Nephron progenitor cell (in vitro differentiated cells): ENCODE results near the gene CD2.

Experiments used
- DNase-seq: peaks from one replicate; pipeline ENCODE4 v3.0.0; 2021
- H3K27ac Mint-ChIP-seq: 2 replicates; pipeline ENCODE4 v1.8.0; 2021; ENCODE audit warnings: mild to moderate bottlenecking, moderate library complexity, mixed read lengths
- H3K27me3 Mint-ChIP-seq: 2 replicates; pipeline ENCODE4 v1.8.0; 2021; ENCODE audit warnings: mild to moderate bottlenecking, low read depth, mixed read lengths; ENCODE audit not compliant: poor library complexity
- H3K36me3 Mint-ChIP-seq: 2 replicates; pipeline ENCODE4 v1.8.0; 2021; ENCODE audit warnings: low read depth, mixed read lengths
- H3K4me1 Mint-ChIP-seq: 2 replicates; pipeline ENCODE4 v1.8.0; 2021; ENCODE audit warnings: mixed read lengths
- H3K4me3 Mint-ChIP-seq: 2 replicates; pipeline ENCODE4 v1.8.0; 2021; ENCODE audit warnings: mild to moderate bottlenecking, moderate library complexity, mixed read lengths
- H3K9me3 Mint-ChIP-seq: 2 replicates; pipeline ENCODE4 v1.8.0; 2021; ENCODE audit warnings: mild to moderate bottlenecking, moderate library complexity, mixed read lengths
- TF ChIP-seq, protein P1 (sequence below): fragments of 200-600 bp; sonication (generic); IDR thresholded peaks from 2 replicates; pipeline ENCODE4 v1.5.0; 2021; ENCODE audit warnings: antibody characterized with exemption

The CD2 gene

DNA sequence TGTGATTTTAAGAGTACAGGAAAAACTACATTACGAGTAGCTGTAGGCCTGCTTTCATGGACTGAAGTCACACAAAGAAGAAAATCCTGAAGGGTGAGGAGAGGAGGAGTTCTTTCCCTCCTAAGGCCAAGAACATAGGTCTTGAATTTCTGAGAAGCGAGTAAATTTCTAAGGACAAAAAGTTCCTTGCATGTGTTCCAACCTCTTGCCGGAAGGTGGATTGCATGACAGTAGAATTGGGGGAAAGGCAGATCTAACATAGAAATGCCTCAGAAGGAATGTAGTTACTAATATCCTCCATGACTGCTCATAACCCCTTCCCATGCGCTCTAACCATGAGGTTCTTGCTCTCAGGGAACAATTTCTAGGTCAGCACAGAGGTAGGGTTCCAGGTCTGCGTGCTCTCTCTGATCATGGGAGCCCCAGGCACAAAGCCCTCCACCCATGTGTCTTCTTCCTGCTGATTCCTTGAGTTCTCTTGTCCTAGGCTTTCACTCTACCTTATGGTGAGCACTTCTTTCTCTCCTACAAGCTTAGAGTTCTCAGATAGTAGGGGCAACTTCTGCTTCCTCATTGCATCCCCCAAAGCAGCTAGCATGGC, 13.7 kb downstream of the CD2 start:
- Mint-ChIP-seq H3K4me1 (peaks cover 27% of the 10 kb centered on the region), H3K9me3 (peaks cover 3% of the 10 kb centered on the region), H3K4me3 (no peak overlapping the region), H3K27ac (no peak overlapping the region), H3K36me3 (no peaks in the 10 kb centered on the region), H3K27me3 (peaks cover 10% of the 10 kb centered on the region)
- no peak for DNase-seq
- TF ChIP-seq, protein P1, sequence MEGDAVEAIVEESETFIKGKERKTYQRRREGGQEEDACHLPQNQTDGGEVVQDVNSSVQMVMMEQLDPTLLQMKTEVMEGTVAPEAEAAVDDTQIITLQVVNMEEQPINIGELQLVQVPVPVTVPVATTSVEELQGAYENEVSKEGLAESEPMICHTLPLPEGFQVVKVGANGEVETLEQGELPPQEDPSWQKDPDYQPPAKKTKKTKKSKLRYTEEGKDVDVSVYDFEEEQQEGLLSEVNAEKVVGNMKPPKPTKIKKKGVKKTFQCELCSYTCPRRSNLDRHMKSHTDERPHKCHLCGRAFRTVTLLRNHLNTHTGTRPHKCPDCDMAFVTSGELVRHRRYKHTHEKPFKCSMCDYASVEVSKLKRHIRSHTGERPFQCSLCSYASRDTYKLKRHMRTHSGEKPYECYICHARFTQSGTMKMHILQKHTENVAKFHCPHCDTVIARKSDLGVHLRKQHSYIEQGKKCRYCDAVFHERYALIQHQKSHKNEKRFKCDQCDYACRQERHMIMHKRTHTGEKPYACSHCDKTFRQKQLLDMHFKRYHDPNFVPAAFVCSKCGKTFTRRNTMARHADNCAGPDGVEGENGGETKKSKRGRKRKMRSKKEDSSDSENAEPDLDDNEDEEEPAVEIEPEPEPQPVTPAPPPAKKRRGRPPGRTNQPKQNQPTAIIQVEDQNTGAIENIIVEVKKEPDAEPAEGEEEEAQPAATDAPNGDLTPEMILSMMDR: no peak

DNA sequence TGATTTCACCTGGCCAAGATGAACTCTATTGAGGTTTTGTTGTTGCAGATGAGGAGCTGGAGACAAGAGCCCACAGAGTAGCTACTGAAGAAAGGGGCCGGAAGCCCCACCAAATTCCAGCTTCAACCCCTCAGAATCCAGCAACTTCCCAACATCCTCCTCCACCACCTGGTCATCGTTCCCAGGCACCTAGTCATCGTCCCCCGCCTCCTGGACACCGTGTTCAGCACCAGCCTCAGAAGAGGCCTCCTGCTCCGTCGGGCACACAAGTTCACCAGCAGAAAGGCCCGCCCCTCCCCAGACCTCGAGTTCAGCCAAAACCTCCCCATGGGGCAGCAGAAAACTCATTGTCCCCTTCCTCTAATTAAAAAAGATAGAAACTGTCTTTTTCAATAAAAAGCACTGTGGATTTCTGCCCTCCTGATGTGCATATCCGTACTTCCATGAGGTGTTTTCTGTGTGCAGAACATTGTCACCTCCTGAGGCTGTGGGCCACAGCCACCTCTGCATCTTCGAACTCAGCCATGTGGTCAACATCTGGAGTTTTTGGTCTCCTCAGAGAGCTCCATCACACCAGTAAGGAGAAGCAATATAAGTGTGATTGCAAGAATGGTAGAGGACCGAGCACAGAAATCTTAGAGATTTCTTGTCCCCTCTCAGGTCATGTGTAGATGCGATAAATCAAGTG, 14.3 kb downstream of the CD2 start:
- peaks cover 10% of the 10 kb centered on the region for H3K9me3 Mint-ChIP-seq
- DNase-seq: no peak
- H3K36me3 Mint-ChIP-seq: no peaks in the 10 kb centered on the region
- H3K27ac Mint-ChIP-seq: no peak overlapping the region
- peaks cover 7% of the 10 kb centered on the region for H3K27me3 Mint-ChIP-seq
- TF ChIP-seq, protein P1: no peak
- no peak overlapping the region for H3K4me3 Mint-ChIP-seq
- peaks cover 20% of the 10 kb centered on the region for H3K4me1 Mint-ChIP-seq

DNA sequence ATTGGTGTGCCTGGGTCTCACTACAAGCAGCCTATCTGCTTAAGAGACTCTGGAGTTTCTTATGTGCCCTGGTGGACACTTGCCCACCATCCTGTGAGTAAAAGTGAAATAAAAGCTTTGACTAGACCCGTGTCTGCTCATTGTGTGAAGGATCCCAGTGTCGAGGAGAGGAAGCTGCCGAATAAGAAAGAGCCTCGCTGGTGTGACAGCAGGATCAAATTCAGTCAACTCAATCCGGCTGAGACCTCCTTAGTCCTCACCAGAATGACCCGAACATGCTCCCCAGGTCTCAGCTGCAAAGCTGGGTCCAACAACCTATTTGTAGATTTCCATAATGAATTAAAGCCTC, 14.8 kb downstream of the CD2 start:
- Mint-ChIP-seq H3K9me3 (peaks cover 13% of the 10 kb centered on the region), H3K4me3 (no peak overlapping the region), H3K36me3 (peaks cover under 1% of the 10 kb centered on the region), H3K4me1 (peaks cover 15% of the 10 kb centered on the region), H3K27ac (no peak overlapping the region), H3K27me3 (peaks cover 7% of the 10 kb centered on the region)
- DNase-seq: no peak
- TF ChIP-seq, protein P1: no peak

DNA sequence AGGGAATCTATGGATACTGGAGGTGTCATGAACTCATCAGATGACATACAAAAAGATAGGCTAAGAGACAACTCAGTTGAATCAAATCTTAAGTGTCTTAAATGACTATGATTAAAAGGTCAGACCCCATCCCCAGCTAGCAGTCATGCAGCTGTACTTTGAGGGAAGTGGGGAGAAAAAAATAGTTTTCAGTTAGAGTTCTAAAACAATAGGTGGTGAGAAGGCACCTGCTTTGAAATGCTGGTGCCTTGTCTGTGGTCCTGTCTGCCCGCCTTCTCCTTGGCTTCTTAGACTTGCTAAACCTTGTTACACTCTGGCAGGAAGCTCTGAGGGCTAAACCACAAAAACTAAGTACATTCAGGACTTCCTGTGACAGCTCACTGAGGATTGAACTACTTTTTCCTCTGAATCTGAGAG, 15.3 kb downstream of the CD2 start:
- H3K27me3 Mint-ChIP-seq: peaks cover 7% of the 10 kb centered on the region
- peaks cover 6% of the 10 kb centered on the region for H3K36me3 Mint-ChIP-seq
- DNase-seq: no peak
- TF ChIP-seq, protein P1: no peak
- peaks cover 18% of the 10 kb centered on the region for H3K9me3 Mint-ChIP-seq
- no peak overlapping the region for H3K4me3 Mint-ChIP-seq
- no peak overlapping the region for H3K27ac Mint-ChIP-seq
- H3K4me1 Mint-ChIP-seq: peaks cover 12% of the 10 kb centered on the region

DNA sequence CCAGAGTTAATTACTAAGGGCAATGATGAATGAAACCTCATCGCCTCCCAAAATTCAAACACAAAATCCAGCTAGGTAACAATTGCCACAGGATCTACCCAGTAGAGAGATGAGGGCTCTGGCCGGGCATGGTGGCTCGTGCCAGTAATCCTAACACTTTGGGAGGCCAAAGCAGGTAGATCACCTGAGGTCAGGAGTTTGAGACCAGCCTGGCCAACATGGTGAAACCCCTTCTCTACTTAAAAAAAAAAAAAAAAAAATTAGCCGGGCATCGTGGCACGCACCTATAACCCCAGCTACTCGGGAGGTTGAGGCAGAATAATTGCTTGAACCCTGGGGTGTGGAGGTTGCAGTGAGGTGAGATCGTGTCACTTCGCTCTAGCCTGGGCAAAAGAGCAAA, 15.8 kb downstream of the CD2 start:
- H3K27ac Mint-ChIP-seq: no peak overlapping the region
- no peak for DNase-seq
- peaks cover 6% of the 10 kb centered on the region for H3K36me3 Mint-ChIP-seq
- peaks cover 7% of the 10 kb centered on the region for H3K27me3 Mint-ChIP-seq
- no peak overlapping the region for H3K4me3 Mint-ChIP-seq
- peaks cover 19% of the 10 kb centered on the region for H3K9me3 Mint-ChIP-seq
- TF ChIP-seq, protein P1: no peak
- peaks cover 12% of the 10 kb centered on the region for H3K4me1 Mint-ChIP-seq

DNA sequence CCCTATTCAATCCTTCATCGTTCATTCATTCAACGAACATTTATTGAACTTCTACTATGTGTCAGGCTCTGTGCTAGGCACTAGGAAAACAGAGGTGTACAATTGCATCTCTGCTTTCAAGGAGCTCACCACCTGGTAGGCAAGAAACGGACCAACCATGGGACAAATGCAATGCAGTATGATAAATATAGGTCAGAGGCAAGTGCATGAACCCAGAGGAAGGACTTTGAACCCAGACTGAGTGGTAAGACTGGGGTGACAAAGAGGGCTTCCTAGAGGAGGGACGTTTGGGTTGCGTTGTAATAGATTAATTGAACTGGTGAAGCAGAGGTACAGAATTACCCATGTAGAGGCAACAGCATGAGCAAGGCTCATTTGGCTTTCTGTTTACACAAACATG, 16.4 kb downstream of the CD2 start:
- TF ChIP-seq, protein P1: no peak
- Mint-ChIP-seq H3K27me3 (peaks cover 7% of the 10 kb centered on the region), H3K27ac (no peak overlapping the region), H3K4me3 (no peak overlapping the region), H3K36me3 (peaks cover 6% of the 10 kb centered on the region), H3K4me1 (peaks cover 12% of the 10 kb centered on the region), H3K9me3 (peaks cover 24% of the 10 kb centered on the region)
- DNase-seq: no peak
